ENCODE measurements around the gene IYD. TPM values are rescaled to one million over a fixed set of nuclear protein-coding genes. Genes with fewer than 3 reads are reported as not detected.

Gene IYD
- total RNA-seq (not detected), total RNA-seq (0 reads per million in 2 donors)

- no peak for DNase-seq
- no peak within 1 kb of the TSS for H3K4me3 Mint-ChIP-seq
- ATAC-seq = no peak
- H3K36me3 Mint-ChIP-seq (ENCODE audit: low read depth) = no peaks in the 10 kb centered on the region
- no peaks in the 10 kb centered on the region for H3K9me3 ChIP-seq (ENCODE audit: control insufficient read depth, low read length, poor library complexity, severe bottlenecking)
- no peaks in the 10 kb centered on the region for H3K4me1 Mint-ChIP-seq
- no peak within 1 kb of the TSS for H3K27ac Mint-ChIP-seq
- peaks cover 28% of the 10 kb centered on the region for H3K27me3 Mint-ChIP-seq
Observed at GRCh38 chr6:150368762-150369161, at the start of gene IYD. Gene IYD (plus strand): TSS chr6:150369012. CDS start chr6:150369032, 20 bp downstream.

DNA sequence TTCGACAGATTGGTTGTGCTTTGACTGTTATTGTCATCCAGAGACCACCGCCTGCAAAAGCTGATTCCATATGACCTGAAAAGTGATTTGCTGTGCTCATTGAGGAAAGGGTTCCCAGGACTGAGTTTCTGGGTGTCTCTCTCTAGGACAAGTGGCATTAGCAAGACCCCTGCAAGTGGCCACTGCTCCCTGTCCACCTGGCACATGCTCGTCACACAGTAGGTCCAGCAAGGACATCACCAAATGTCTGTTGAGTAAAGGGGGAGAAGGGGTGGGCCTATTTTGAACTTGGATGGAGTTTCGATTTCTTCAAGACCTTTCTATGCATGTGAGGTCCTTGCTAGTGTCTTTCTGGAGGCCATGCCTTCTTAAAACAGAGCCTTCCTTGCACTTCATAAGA lies 48.9 kb upstream of the IYD start:
- no peak for DNase-seq

GRCh38 chr6:150320442-150320841 lies 48.4 kb upstream of the IYD start:
- no peaks in the 10 kb centered on the region for H3K9me3 ChIP-seq (ENCODE audit: control insufficient read depth, low read length, poor library complexity, severe bottlenecking)
- no peak overlapping the region for H3K27ac Mint-ChIP-seq
- H3K4me1 Mint-ChIP-seq = no peaks in the 10 kb centered on the region
- H3K27me3 Mint-ChIP-seq = peaks cover 43% of the 10 kb centered on the region
- no peak overlapping the region for H3K4me3 Mint-ChIP-seq
- no peaks in the 10 kb centered on the region for H3K36me3 Mint-ChIP-seq (ENCODE audit: low read depth)
- DNase-seq = no peak
- ATAC-seq = no peak

More for the DNA sequence above, 48.9 kb upstream of the IYD start:
- no peak for ATAC-seq
- Mint-ChIP-seq H3K4me1 (no peaks in the 10 kb centered on the region), H3K4me3 (no peak overlapping the region), H3K27me3 (peaks cover 44% of the 10 kb centered on the region), H3K27ac (no peak overlapping the region), H3K36me3 (ENCODE audit: low read depth) (no peaks in the 10 kb centered on the region)
- no peaks in the 10 kb centered on the region for H3K9me3 ChIP-seq (ENCODE audit: control insufficient read depth, low read length, poor library complexity, severe bottlenecking)

DNA sequence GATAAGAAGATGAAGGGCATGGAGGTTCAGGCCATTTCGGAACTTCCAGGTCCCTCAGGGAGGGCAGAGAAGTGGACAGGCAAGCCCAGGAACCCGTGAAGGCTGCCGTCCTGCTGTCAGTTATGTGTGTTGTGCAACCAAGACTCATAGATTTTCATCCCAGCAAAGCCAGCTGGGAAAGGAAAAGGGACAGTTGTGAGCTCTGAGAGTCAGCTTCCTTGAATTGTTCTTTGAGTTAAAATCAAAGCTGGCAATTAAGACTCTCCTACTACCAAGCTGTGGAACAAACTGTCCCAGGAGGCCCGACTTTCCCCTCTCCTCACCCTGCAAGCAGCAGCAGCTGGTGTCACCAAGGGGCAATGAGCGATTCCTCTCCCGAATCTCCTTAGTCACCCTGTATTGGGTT lies 46.3 kb upstream of the IYD start:
- no peak overlapping the region for H3K4me3 Mint-ChIP-seq
- peaks cover 31% of the 10 kb centered on the region for H3K27me3 Mint-ChIP-seq
- ATAC-seq (no peak), DNase-seq (no peak)
- H3K4me1 Mint-ChIP-seq = no peaks in the 10 kb centered on the region
- peaks cover 3% of the 10 kb centered on the region for H3K36me3 Mint-ChIP-seq (ENCODE audit: low read depth)
- no peak overlapping the region for H3K27ac Mint-ChIP-seq
- no peaks in the 10 kb centered on the region for H3K9me3 ChIP-seq (ENCODE audit: control insufficient read depth, low read length, poor library complexity, severe bottlenecking)

- no peak for ATAC-seq
Observed at GRCh38 chr6:150323205-150323604, 45.6 kb upstream of the IYD start.

DNA sequence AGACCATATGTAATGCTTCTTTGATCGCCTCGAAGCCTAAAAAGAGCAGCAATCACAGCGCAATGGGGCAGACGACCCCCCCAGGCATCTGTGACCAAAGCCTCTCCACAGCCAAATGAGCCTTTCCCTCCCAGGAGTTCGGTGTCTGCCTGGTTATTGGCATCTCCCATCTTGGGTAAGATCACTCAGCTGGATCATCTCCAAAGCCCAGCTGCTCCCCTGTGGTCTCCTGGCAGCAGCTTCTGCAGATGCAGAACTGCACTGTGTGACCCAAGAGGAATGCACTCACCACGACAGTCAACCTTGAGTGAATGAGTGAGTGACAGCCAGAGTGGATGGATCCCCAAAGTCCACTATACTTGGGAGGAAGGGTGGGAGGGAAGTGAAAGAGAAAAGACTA lies 44.8 kb upstream of the IYD start:
- no peaks in the 10 kb centered on the region for H3K9me3 ChIP-seq (ENCODE audit: control insufficient read depth, low read length, poor library complexity, severe bottlenecking)
- Mint-ChIP-seq H3K4me3 (no peak overlapping the region), H3K36me3 (ENCODE audit: low read depth) (peaks cover 3% of the 10 kb centered on the region), H3K4me1 (no peaks in the 10 kb centered on the region), H3K27me3 (peaks cover 26% of the 10 kb centered on the region), H3K27ac (no peak overlapping the region)
- no peak for ATAC-seq
- DNase-seq = no peak

More at GRCh38 chr6:150323205-150323604, 45.6 kb upstream of the IYD start:
- Mint-ChIP-seq H3K4me3 (no peak overlapping the region), H3K27ac (no peak overlapping the region), H3K36me3 (ENCODE audit: low read depth) (peaks cover 3% of the 10 kb centered on the region), H3K27me3 (peaks cover 29% of the 10 kb centered on the region), H3K4me1 (no peaks in the 10 kb centered on the region)
- no peak for DNase-seq
- H3K9me3 ChIP-seq (ENCODE audit: control insufficient read depth, low read length, poor library complexity, severe bottlenecking) = no peaks in the 10 kb centered on the region

DNA sequence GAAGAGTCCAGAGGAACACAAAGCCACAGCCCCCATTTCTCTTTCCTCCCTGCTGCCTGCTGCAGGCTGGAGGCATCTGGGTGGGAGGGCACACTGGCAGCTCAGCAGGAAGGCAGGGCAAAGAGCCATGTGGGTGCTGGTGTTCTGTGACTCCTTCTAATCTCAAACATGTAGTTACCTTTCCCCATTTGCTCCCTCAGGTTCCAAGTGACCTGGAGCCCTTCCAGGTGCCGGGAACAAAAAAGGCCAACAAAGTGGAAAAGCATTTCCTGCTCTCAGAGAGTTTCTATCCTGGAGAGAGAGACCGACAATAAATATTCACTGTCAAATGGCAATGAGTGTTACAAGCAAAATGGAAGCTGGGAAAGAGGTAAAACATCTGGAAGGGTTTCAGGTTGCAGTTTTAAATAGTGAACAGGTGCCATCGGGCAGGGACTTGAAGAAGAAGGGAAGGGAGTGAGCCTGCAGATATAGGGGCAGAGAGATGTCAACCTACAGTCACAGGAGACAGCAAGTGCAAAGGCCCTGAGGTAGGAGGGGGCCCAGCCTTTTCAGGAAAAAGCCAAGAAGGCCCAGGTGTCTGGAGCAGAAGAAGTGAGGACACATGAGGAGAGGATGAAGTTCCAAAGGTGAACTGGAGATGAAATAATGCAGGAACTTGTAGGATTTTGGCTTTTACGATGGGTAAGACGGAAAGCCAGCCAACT lies 43.6 kb upstream of the IYD start:
- Mint-ChIP-seq H3K36me3 (ENCODE audit: low read depth) (peaks cover 3% of the 10 kb centered on the region), H3K4me1 (no peaks in the 10 kb centered on the region), H3K27ac (no peak overlapping the region), H3K27me3 (peaks cover 19% of the 10 kb centered on the region), H3K4me3 (no peak overlapping the region)
- DNase-seq (no peak), ATAC-seq (no peak)
- H3K9me3 ChIP-seq (ENCODE audit: control insufficient read depth, low read length, poor library complexity, severe bottlenecking) = no peaks in the 10 kb centered on the region

DNA sequence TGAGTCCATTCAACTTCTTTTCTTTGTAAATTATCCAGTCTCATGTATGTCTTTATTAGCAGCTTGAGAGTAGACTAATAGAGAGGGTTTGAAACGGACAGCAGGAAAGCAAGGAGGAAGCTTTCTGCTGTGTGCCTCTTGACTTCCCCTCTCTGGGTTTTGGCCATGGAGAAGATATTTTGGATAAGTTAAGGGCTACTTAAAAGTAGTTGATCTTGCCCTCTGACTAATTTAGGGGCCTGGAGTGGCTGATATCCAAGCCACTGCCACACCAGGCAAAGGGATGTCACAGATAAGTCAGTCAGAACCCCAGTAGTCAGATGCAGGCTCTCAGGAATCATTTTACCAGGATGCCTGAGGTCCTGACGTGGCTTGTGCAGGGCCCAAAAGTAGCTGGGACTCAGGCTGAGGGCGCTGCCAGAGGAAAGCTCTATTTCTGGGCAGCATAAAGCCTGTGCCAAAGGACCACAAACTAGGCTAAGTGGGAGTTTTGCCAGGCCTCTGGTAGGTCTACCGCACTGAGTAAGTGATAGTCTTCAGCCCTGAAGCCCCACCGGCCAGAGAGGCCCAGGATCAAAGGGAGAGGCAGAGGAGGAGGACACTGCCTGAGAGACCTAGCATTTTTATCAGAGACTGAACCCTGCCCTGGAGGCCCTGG lies 41.6 kb upstream of the IYD start:
- no peak overlapping the region for H3K4me3 Mint-ChIP-seq
- no peaks in the 10 kb centered on the region for H3K9me3 ChIP-seq (ENCODE audit: control insufficient read depth, low read length, poor library complexity, severe bottlenecking)
- peak overlapping the region; percentile 37 for H3K27ac Mint-ChIP-seq
- ATAC-seq = no peak
- peaks cover 8% of the 10 kb centered on the region for H3K27me3 Mint-ChIP-seq
- DNase-seq = no peak
- H3K36me3 Mint-ChIP-seq (ENCODE audit: low read depth) = peaks cover 3% of the 10 kb centered on the region
- no peaks in the 10 kb centered on the region for H3K4me1 Mint-ChIP-seq

GRCh38 chr6:150328744-150329405 lies 39.9 kb upstream of the IYD start:
- no peak overlapping the region for H3K4me3 Mint-ChIP-seq
- peaks cover 5% of the 10 kb centered on the region for H3K36me3 Mint-ChIP-seq (ENCODE audit: low read depth)
- ATAC-seq = no peak
- no peak for DNase-seq
- no peak overlapping the region for H3K27ac Mint-ChIP-seq
- no peaks in the 10 kb centered on the region for H3K27me3 Mint-ChIP-seq
- H3K4me1 Mint-ChIP-seq = no peaks in the 10 kb centered on the region
- H3K9me3 ChIP-seq (ENCODE audit: control insufficient read depth, low read length, poor library complexity, severe bottlenecking) = no peaks in the 10 kb centered on the region

DNA sequence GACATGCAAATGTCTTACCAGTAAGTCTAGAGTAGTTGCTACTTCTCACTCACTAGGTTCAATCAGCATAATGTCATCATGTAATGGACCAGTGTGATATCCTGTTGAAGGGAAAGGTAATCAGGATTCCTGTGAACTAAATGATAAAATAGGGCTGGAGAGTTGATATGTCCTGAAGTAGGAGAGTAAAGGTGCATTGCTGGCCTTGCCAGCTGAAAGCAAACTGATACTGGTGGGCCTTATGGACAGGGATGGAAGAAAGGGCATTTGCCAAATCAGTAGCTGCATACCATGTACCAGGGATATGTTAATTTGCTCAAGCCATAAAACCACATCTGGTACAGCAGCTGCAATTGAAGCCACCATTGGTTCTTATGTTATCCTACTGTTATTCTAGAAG lies 37.5 kb upstream of the IYD start:
- DNase-seq (no peak), ATAC-seq (no peak)
- Mint-ChIP-seq H3K4me1 (peaks cover 2% of the 10 kb centered on the region), H3K4me3 (no peak overlapping the region), H3K27ac (no peak overlapping the region), H3K27me3 (peaks cover 15% of the 10 kb centered on the region), H3K36me3 (ENCODE audit: low read depth) (peaks cover 2% of the 10 kb centered on the region)
- H3K9me3 ChIP-seq (ENCODE audit: control insufficient read depth, low read length, poor library complexity, severe bottlenecking) = no peaks in the 10 kb centered on the region

- Mint-ChIP-seq H3K4me1 (peaks cover 4% of the 10 kb centered on the region), H3K27me3 (peaks cover 26% of the 10 kb centered on the region), H3K27ac (no peak overlapping the region), H3K36me3 (ENCODE audit: low read depth) (peaks cover 2% of the 10 kb centered on the region), H3K4me3 (no peak overlapping the region)
- no peak for ATAC-seq
- no peak for DNase-seq
- H3K9me3 ChIP-seq (ENCODE audit: control insufficient read depth, low read length, poor library complexity, severe bottlenecking) = no peaks in the 10 kb centered on the region
Observed at GRCh38 chr6:150332939-150333584, 35.8 kb upstream of the IYD start.

GRCh38 chr6:150333585-150333941 lies 35.2 kb upstream of the IYD start:
- peaks cover 4% of the 10 kb centered on the region for H3K4me1 Mint-ChIP-seq
- DNase-seq (no peak), ATAC-seq (no peak)
- no peak overlapping the region for H3K4me3 Mint-ChIP-seq
- H3K27ac Mint-ChIP-seq = no peak overlapping the region
- peaks cover 28% of the 10 kb centered on the region for H3K27me3 Mint-ChIP-seq
- no peaks in the 10 kb centered on the region for H3K9me3 ChIP-seq (ENCODE audit: control insufficient read depth, low read length, poor library complexity, severe bottlenecking)
- H3K36me3 Mint-ChIP-seq (ENCODE audit: low read depth) = peaks cover 2% of the 10 kb centered on the region
